HepG2 (cell line): Measurements from ENCODE around the gene ANKS6. TPM values are rescaled to one million over a fixed set of nuclear protein-coding genes. Genes with fewer than 3 reads are reported as not detected.

Experiments used
- ATAC-seq: fragments of 200-7000 bp; cut with Tn5 transposase; 3 replicates; pipeline ENCODE4 v1.9.1; 2020; ENCODE audit warnings: mild to moderate bottlenecking, moderate library complexity
- BruUV-seq: library from RNA; stranded (reverse); fragments of 400-500 nt; replicated peaks from 2 replicates; lab custom pipeline; 2021; lab: Mats Ljungman, UMichigan
- CTCF ChIA-PET: fragments of 300-600 bp; formaldehyde crosslinking; extraction: SDS; loops from one replicate; lab custom pipeline; 2021; ENCODE audit warnings: low total read pairs, inconsistent platforms, low intra/inter-chr PET ratio; lab: Yijun Ruan, JAX
- POLR2A ChIA-PET: fragments of 350-600 bp; sonication (Branson Sonifier 250); formaldehyde crosslinking; loops from one replicate; lab custom pipeline; 2020; ENCODE audit warnings: antibody characterized with exemption, inconsistent platforms; lab: Yijun Ruan, JAX
- DNase-seq: peaks from one replicate; pipeline ENCODE4 v3.0.0-alpha.2; 2015; ENCODE audit warnings: low spot score
- FAIRE-seq: peaks from 3 replicates; lab custom pipeline; 2011; peaks lifted over from hg19 to GRCh38; lab: Jason Lieb, UNC
- H2AFZ ChIP-seq: one replicate; pipeline ENCODE4 v1.6.1; 2011; ENCODE audit warnings: low read length, inconsistent platforms
- H3K27ac ChIP-seq: fragments of 300-600 bp; 3 replicates; pipeline ENCODE4 v1.8.0; 2011; ENCODE audit warnings: mixed run types, mild to moderate bottlenecking, mixed read lengths, low read length, inconsistent platforms; ENCODE audit not compliant: insufficient read depth; ENCODE audit errors: extremely low read length
- H3K27me3 ChIP-seq, 2 experiments: fragments of 200-600 bp in 1 of 2; 2 replicates in 1 of 2; 3 replicates in 1 of 2; pipeline versions ENCODE4 v1.6.0 to v1.8.0; 2011; ENCODE audit warnings: low read length in 2 of 2, mild to moderate bottlenecking in 2 of 2, moderate library complexity in 2 of 2, inconsistent platforms in 1 of 2; ENCODE audit not compliant: insufficient read depth in 2 of 2, control insufficient read depth in 1 of 2
- H3K36me3 ChIP-seq, 2 experiments: fragments of 200-600 bp in 1 of 2; replicated peaks in 1 of 2; 2 replicates in 1 of 2; 3 replicates in 1 of 2; pipeline versions ENCODE4 v1.5.1 to v1.8.0; 2011; ENCODE audit warnings: low read length in 2 of 2, inconsistent platforms in 1 of 2; ENCODE audit not compliant: insufficient read depth in 2 of 2, control insufficient read depth in 1 of 2
- H3K4me1 ChIP-seq: 2 replicates; pipeline ENCODE4 v1.5.1; 2012; ENCODE audit warnings: low read length, inconsistent platforms; ENCODE audit not compliant: insufficient read depth
- H3K4me2 ChIP-seq: 2 replicates; pipeline ENCODE4 v1.6.0; 2011; ENCODE audit warnings: low read depth, low read length, inconsistent platforms
- H3K4me3 ChIP-seq, 3 experiments: fragments of 200-600 bp in 1 of 3; sonication (generic), shearing (Covaris generic) in 1 of 3; replicated peaks in 1 of 3; 2 replicates each; pipeline ENCODE4 v1.5.1; 2011 to 2016; ENCODE audit warnings: low read length in 3 of 3, inconsistent platforms in 2 of 3, low read depth in 2 of 3, mild to moderate bottlenecking in 2 of 3, control low read depth in 1 of 3, mixed read lengths in 1 of 3; ENCODE audit not compliant: insufficient read depth in 1 of 3
- H3K79me2 ChIP-seq: one replicate; pipeline ENCODE4 v1.6.1; 2011; ENCODE audit warnings: low read length, inconsistent platforms; ENCODE audit not compliant: insufficient read depth
- H3K9ac ChIP-seq: 2 replicates; pipeline ENCODE4 v1.6.0; 2011; ENCODE audit warnings: mild to moderate bottlenecking, low read depth, low read length, inconsistent platforms; ENCODE audit not compliant: insufficient read depth
- H3K9me3 ChIP-seq: 2 replicates; pipeline ENCODE4 v1.5.1; 2012; ENCODE audit warnings: mild to moderate bottlenecking, low read length
- H4K20me1 ChIP-seq: 2 replicates; pipeline ENCODE4 v1.6.0; 2011; ENCODE audit warnings: inconsistent platforms, mild to moderate bottlenecking, low read length, moderate library complexity; ENCODE audit not compliant: insufficient read depth
- EHMT2 ChIP-seq: fragments of 200-600 bp; sonication (generic); IDR thresholded peaks from 2 replicates; pipeline ENCODE4 v1.7.0; 2017; ENCODE audit warnings: antibody characterized with exemption, low read depth, low read length, borderline replicate concordance
- PAX8 ChIP-seq: sonication (generic); formaldehyde crosslinking; IDR thresholded peaks from 2 replicates; pipeline ENCODE4 v1.8.0; 2022; ENCODE audit warnings: mild to moderate bottlenecking, missing genetic modification reagents, borderline replicate concordance
- ZNF17 ChIP-seq: sonication (generic); formaldehyde crosslinking; IDR thresholded peaks from 2 replicates; pipeline ENCODE4 v1.5.0; 2020; ENCODE audit warnings: mild to moderate bottlenecking, missing genetic modification reagents
- ZNF768 ChIP-seq: sonication (generic); formaldehyde crosslinking; IDR thresholded peaks from 2 replicates; pipeline ENCODE4 v1.4.0; 2020; ENCODE audit warnings: missing genetic modification reagents
- WGBS: methylation state at CpG from one replicate; pipeline ENCODE4 v1.1.6; 2017; ENCODE audit warnings: low lambda C conversion rate; 5-methylcytosine and 5-hydroxymethylcytosine counted together
- in situ Hi-C: cut with HindIII; loops from 2 replicates; pipeline ENCODE4 v1.10.0; 2017; ENCODE audit warnings: low pct_unique_long_range_greater_than_20kb; ENCODE audit not compliant: extremely low pct_ligation_motif_present
- intact Hi-C: fragments of 100-400 bp; cut with micrococcal nuclease; formaldehyde crosslinking; loops from one replicate; pipeline ENCODE4 v1.10.0; 2022; ENCODE audit not compliant: unreplicated experiment
- polyA plus RNA-seq, 8 experiments: library from polyadenylated mRNA; depleted of rRNA in 3 of 8; stranded (reverse) in 7 of 8; unstranded in 1 of 8; fragments of >200 nt; fragmentation: Illumina TruSeq in 4 of 8; extraction: Trizol in 4 of 8; gene quantifications; 2 replicates each; pipeline versions ENCODE4 v1.2.1 to v1.2.3, GENCODE V29; 2011 to 2016; ENCODE audit warnings: low read depth in 4 of 8, missing spikeins in 1 of 8, mixed read lengths in 1 of 8; ENCODE audit not compliant: insufficient read depth in 1 of 8
- total RNA-seq, 5 experiments: library from RNA; depleted of rRNA; stranded (reverse); fragments of >200 nt; fragmentation: Illumina TruSeq; extraction: Trizol; gene quantifications; 2 replicates each; pipeline ENCODE4 v1.2.3, GENCODE V29; 2016; ENCODE audit warnings: low read depth in 1 of 5
- TF ChIP-seq, protein P1 (sequence below): sonication (generic); formaldehyde crosslinking; IDR thresholded peaks from 2 replicates; pipeline ENCODE4 v1.5.1; 2020; ENCODE audit warnings: missing genetic modification reagents, mild to moderate bottlenecking, borderline replicate concordance
- TF ChIP-seq, protein P2 (sequence below): sonication (generic); formaldehyde crosslinking; IDR thresholded peaks from 2 replicates; pipeline ENCODE4 v1.5.0; 2020; ENCODE audit warnings: missing genetic modification reagents
- TF ChIP-seq, protein P3 (sequence below): sonication (generic); formaldehyde crosslinking; IDR thresholded peaks from 2 replicates; pipeline ENCODE4 v1.4.0; 2020; ENCODE audit warnings: missing genetic modification reagents
- TF ChIP-seq, protein P4 (sequence below): IDR thresholded peaks from 2 replicates; pipeline ENCODE4 v1.6.1; 2012; ENCODE audit warnings: low read length, improper control_type of control experiment
- TF ChIP-seq, protein P5 (sequence below): sonication (generic); formaldehyde crosslinking; IDR thresholded peaks from 2 replicates; pipeline ENCODE4 v1.5.0; 2020; ENCODE audit warnings: mild to moderate bottlenecking, missing genetic modification reagents, borderline replicate concordance

ANKS6 gene
- total and polyA plus RNA-seq, 2 of the 13 experiments (the other 11 are each of a cell fraction or from before 2014, with no cell fraction given) = 8.8 to 10.7 TPM

DNA sequence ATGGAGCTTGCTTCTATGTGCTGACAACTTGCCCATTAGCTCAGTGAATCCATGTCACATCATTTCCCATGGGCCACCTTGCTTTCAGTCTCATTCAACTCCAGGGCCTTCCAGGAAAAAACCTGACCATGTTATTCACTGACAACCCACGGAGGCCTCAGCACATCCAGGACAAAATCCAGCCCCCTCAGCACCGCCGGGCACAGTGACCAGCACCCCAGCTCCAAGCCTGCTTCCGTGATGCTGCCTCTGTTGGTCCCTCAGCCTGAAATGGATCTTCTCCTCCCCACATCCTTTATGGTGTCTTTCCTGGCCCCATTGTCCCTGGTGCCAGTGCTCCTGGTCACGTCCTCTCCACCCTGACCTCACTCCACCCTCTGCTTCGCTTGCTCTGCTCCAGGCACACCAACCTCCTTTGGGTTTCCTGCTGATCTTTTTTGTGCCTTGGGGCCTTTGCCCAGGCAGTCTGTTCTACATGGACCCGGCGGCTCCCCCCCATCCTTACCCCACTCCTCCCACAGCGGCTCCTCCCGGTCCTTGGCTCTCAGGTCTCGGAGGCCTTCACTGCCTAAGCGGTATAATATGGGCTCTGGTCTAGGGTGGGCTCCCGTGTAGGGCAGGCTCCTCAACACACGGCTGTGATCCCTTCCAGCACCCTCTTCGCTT is 25.0 kb downstream of the ANKS6 start:
- BruUV-seq = no TSS peak
- TF ChIP-seq, protein P1, sequence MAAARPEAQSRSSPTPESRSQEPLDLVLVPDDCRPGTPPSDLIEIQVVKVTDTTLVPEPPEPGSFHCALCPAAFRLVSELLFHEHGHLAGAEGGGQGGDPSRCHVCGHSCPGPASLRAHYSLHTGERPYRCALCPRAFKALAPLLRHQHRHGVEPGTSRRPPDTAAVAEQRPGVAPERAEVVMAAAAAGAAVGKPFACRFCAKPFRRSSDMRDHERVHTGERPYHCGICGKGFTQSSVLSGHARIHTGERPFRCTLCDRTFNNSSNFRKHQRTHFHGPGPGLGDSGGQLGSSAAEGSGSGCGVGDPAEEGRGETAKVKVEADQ = no peak
- TF ChIP-seq ZNF17 = no peak
- no peak for TF ChIP-seq EHMT2
- TF ChIP-seq, protein P2, sequence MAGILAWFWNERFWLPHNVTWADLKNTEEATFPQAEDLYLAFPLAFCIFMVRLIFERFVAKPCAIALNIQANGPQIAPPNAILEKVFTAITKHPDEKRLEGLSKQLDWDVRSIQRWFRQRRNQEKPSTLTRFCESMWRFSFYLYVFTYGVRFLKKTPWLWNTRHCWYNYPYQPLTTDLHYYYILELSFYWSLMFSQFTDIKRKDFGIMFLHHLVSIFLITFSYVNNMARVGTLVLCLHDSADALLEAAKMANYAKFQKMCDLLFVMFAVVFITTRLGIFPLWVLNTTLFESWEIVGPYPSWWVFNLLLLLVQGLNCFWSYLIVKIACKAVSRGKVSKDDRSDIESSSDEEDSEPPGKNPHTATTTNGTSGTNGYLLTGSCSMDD (CRISPR knock-in tag) = no peak
- no peak for TF ChIP-seq ZNF768 (CRISPR knock-in tag)
- TF ChIP-seq, protein P3, sequence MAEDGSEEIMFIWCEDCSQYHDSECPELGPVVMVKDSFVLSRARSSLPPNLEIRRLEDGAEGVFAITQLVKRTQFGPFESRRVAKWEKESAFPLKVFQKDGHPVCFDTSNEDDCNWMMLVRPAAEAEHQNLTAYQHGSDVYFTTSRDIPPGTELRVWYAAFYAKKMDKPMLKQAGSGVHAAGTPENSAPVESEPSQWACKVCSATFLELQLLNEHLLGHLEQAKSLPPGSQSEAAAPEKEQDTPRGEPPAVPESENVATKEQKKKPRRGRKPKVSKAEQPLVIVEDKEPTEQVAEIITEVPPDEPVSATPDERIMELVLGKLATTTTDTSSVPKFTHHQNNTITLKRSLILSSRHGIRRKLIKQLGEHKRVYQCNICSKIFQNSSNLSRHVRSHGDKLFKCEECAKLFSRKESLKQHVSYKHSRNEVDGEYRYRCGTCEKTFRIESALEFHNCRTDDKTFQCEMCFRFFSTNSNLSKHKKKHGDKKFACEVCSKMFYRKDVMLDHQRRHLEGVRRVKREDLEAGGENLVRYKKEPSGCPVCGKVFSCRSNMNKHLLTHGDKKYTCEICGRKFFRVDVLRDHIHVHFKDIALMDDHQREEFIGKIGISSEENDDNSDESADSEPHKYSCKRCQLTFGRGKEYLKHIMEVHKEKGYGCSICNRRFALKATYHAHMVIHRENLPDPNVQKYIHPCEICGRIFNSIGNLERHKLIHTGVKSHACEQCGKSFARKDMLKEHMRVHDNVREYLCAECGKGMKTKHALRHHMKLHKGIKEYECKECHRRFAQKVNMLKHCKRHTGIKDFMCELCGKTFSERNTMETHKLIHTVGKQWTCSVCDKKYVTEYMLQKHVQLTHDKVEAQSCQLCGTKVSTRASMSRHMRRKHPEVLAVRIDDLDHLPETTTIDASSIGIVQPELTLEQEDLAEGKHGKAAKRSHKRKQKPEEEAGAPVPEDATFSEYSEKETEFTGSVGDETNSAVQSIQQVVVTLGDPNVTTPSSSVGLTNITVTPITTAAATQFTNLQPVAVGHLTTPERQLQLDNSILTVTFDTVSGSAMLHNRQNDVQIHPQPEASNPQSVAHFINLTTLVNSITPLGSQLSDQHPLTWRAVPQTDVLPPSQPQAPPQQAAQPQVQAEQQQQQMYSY = no peak
- TF ChIP-seq, protein P4, sequence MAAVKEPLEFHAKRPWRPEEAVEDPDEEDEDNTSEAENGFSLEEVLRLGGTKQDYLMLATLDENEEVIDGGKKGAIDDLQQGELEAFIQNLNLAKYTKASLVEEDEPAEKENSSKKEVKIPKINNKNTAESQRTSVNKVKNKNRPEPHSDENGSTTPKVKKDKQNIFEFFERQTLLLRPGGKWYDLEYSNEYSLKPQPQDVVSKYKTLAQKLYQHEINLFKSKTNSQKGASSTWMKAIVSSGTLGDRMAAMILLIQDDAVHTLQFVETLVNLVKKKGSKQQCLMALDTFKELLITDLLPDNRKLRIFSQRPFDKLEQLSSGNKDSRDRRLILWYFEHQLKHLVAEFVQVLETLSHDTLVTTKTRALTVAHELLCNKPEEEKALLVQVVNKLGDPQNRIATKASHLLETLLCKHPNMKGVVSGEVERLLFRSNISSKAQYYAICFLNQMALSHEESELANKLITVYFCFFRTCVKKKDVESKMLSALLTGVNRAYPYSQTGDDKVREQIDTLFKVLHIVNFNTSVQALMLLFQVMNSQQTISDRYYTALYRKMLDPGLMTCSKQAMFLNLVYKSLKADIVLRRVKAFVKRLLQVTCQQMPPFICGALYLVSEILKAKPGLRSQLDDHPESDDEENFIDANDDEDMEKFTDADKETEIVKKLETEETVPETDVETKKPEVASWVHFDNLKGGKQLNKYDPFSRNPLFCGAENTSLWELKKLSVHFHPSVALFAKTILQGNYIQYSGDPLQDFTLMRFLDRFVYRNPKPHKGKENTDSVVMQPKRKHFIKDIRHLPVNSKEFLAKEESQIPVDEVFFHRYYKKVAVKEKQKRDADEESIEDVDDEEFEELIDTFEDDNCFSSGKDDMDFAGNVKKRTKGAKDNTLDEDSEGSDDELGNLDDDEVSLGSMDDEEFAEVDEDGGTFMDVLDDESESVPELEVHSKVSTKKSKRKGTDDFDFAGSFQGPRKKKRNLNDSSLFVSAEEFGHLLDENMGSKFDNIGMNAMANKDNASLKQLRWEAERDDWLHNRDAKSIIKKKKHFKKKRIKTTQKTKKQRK = no peak
- TF ChIP-seq PAX8 = no peak
- TF ChIP-seq, protein P5, sequence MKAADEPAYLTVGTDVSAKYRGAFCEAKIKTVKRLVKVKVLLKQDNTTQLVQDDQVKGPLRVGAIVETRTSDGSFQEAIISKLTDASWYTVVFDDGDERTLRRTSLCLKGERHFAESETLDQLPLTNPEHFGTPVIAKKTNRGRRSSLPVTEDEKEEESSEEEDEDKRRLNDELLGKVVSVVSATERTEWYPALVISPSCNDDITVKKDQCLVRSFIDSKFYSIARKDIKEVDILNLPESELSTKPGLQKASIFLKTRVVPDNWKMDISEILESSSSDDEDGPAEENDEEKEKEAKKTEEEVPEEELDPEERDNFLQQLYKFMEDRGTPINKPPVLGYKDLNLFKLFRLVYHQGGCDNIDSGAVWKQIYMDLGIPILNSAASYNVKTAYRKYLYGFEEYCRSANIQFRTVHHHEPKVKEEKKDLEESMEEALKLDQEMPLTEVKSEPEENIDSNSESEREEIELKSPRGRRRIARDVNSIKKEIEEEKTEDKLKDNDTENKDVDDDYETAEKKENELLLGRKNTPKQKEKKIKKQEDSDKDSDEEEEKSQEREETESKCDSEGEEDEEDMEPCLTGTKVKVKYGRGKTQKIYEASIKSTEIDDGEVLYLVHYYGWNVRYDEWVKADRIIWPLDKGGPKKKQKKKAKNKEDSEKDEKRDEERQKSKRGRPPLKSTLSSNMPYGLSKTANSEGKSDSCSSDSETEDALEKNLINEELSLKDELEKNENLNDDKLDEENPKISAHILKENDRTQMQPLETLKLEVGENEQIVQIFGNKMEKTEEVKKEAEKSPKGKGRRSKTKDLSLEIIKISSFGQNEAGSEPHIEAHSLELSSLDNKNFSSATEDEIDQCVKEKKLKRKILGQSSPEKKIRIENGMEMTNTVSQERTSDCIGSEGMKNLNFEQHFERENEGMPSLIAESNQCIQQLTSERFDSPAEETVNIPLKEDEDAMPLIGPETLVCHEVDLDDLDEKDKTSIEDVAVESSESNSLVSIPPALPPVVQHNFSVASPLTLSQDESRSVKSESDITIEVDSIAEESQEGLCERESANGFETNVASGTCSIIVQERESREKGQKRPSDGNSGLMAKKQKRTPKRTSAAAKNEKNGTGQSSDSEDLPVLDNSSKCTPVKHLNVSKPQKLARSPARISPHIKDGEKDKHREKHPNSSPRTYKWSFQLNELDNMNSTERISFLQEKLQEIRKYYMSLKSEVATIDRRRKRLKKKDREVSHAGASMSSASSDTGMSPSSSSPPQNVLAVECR (CRISPR knock-in tag) = no peak

More for the DNA sequence above, 25.0 kb downstream of the ANKS6 start:
- H3K4me3 ChIP-seq = no peak overlapping the region
- no peak overlapping the region for H3K4me2 ChIP-seq
- in situ Hi-C loops (no loop called here), intact Hi-C loops (no loop called here)
- H3K9ac ChIP-seq = no peak overlapping the region
- WGBS = 90% methylated on average over 15 of the region's 15 CpGs
- no peaks in the 10 kb centered on the region for H3K27me3 ChIP-seq
- H2AFZ ChIP-seq = no peak overlapping the region
- peaks cover 0 to 4% of the 10 kb centered on the region in 2 experiments; a peak in 2 of 5 replicates for H3K36me3 ChIP-seq
- no peak for DNase-seq
- no peaks in the 10 kb centered on the region for H3K79me2 ChIP-seq
- ATAC-seq = no peak
- no peaks in the 10 kb centered on the region; the same call in 1 of the 2 replicates for H4K20me1 ChIP-seq
- CTCF ChIA-PET = no interaction called here
- H3K9me3 ChIP-seq = no peaks in the 10 kb centered on the region
- POLR2A ChIA-PET = no interaction called here
- peaks cover 11% of the 10 kb centered on the region for H3K4me1 ChIP-seq
- H3K27ac ChIP-seq = no peak overlapping the region
- no peak for FAIRE-seq
